NCI-H1092 treated with DMSO at 0.1 percent for 48 hours (cell line): Measurements from ENCODE around the gene OR5T1.

ENCODE experiments used
- DNase-seq: peaks from one replicate; lab custom pipeline; 2025; lab: John Stamatoyannopoulos, UW

The OR5T1 gene

GRCh38 chr11:56273854-56274253 is at the start of gene OR5T1:
Gene OR5T1 (plus strand): TSS chr11:56274154. CDS start chr11:56275639, 1,485 bp downstream.
- no peak for DNase-seq

GRCh38 chr11:56234155-56234554 is 39.8 kb upstream of the OR5T1 start, which contains the start of gene OR5T2:
Gene OR5T2 (minus strand): TSS chr11:56234255. CDS start chr11:56233062, 1,193 bp downstream.
- no peak for DNase-seq

GRCh38 chr11:56251954-56252353 is 22.0 kb upstream of the OR5T1 start, which contains the start of gene OR5T3:
Gene OR5T3 (plus strand): TSS chr11:56252254. CDS start chr11:56252254, 0 bp downstream.
- DNase-seq: no peak

GRCh38 chr11:56271092-56271491 is 2.9 kb upstream of the OR5T1 start:
- DNase-seq: no peak

GRCh38 chr11:56292154-56292553 is 18.2 kb downstream of the OR5T1 start, which contains the start of gene OR8H1:
Gene OR8H1 (minus strand): TSS chr11:56292254. CDS start chr11:56291062, 1,192 bp downstream.
- no peak for DNase-seq

- no peak for DNase-seq
Observed at GRCh38 chr11:56296898-56297297, 22.9 kb downstream of the OR5T1 start.

GRCh38 chr11:56307836-56308235 is 33.9 kb downstream of the OR5T1 start:
- no peak for DNase-seq

- DNase-seq: no peak
Observed at GRCh38 chr11:56314844-56315243, 40.9 kb downstream of the OR5T1 start, which contains the start of gene OR8K3. Gene OR8K3 (plus strand): TSS chr11:56315144. CDS start chr11:56318307, 3,163 bp downstream.
